OCI-LY7 (cell line): ENCODE results near the gene CLTCL1. TPM values are rescaled to one million over a fixed set of nuclear protein-coding genes. Genes with fewer than 3 reads are reported as not detected.

Experiments used
- BruUV-seq: library from RNA; stranded (reverse); fragments of 400-500 nt; replicated peaks from 2 replicates; lab custom pipeline; 2021; lab: Mats Ljungman, UMichigan
- CTCF ChIA-PET: fragments of 300-600 bp; sonication (Branson Sonifier 250); formaldehyde crosslinking; loops from one replicate; lab custom pipeline; 2022; ENCODE audit warnings: antibody characterized with exemption; ENCODE audit not compliant: unreplicated experiment; lab: Charles Lee
- POLR2A ChIA-PET: fragments of 300-600 bp; sonication (Branson Sonifier 250); formaldehyde crosslinking; loops from one replicate; lab custom pipeline; 2022; ENCODE audit warnings: antibody characterized with exemption; lab: Charles Lee
- DNase-seq: peaks from one replicate; pipeline ENCODE4 v3.0.0-alpha.2; 2015; ENCODE audit warnings: low spot score
- H2AFZ ChIP-seq: fragments of 200-600 bp; sonication (generic), shearing (Covaris generic); 2 replicates; pipeline ENCODE4 v1.6.1; 2014; ENCODE audit warnings: mild to moderate bottlenecking, antibody characterized with exemption, low read length, moderate library complexity
- H3K27ac ChIP-seq: fragments of 200-600 bp; sonication (generic); 2 replicates; pipeline ENCODE4 v1.5.1; 2014; ENCODE audit warnings: mixed run types, low read depth, mild to moderate bottlenecking, moderate library complexity, low read length, inconsistent platforms; ENCODE audit not compliant: poor library complexity, severe bottlenecking
- H3K36me3 ChIP-seq: fragments of 200-600 bp; sonication (generic); 2 replicates; pipeline ENCODE4 v1.6.1; 2014; ENCODE audit warnings: mild to moderate bottlenecking, antibody characterized with exemption, low read length, moderate library complexity, mixed read lengths; ENCODE audit not compliant: insufficient read depth
- H3K4me1 ChIP-seq: fragments of 200-600 bp; sonication (generic); 2 replicates; pipeline ENCODE4 v1.5.1; 2014; ENCODE audit warnings: mild to moderate bottlenecking, low read length; ENCODE audit not compliant: insufficient read depth, poor library complexity, severe bottlenecking
- H3K4me2 ChIP-seq: fragments of 200-600 bp; sonication (generic); 2 replicates; pipeline ENCODE4 v1.6.1; 2014; ENCODE audit warnings: mild to moderate bottlenecking, low read length
- H3K4me3 ChIP-seq: fragments of 200-600 bp; sonication (generic); 2 replicates; pipeline ENCODE4 v1.5.1; 2014; ENCODE audit warnings: mild to moderate bottlenecking, low read depth, low read length; ENCODE audit not compliant: poor library complexity, severe bottlenecking
- H3K79me2 ChIP-seq: fragments of 200-600 bp; sonication (generic); 2 replicates; pipeline ENCODE4 v1.6.1; 2016; ENCODE audit warnings: low read depth, mild to moderate bottlenecking, low read length, moderate library complexity, mixed read lengths; ENCODE audit not compliant: insufficient read depth
- H3K9me2 ChIP-seq: fragments of 200-600 bp; sonication (generic); 2 replicates; pipeline ENCODE4 v1.6.1; 2016; ENCODE audit warnings: mild to moderate bottlenecking, low read length, mixed read lengths; ENCODE audit not compliant: insufficient read depth
- H3K9me3 ChIP-seq: fragments of 200-600 bp; sonication (generic); 2 replicates; pipeline ENCODE4 v1.6.1; 2014; ENCODE audit warnings: mild to moderate bottlenecking, mixed run types, low read length, mixed read lengths
- H4K20me1 ChIP-seq: fragments of 200-600 bp; sonication (generic); 2 replicates; pipeline ENCODE4 v1.6.1; 2014; ENCODE audit warnings: mild to moderate bottlenecking, antibody characterized with exemption, low read length, moderate library complexity, mixed read lengths; ENCODE audit not compliant: insufficient read depth
- EZH2phosphoT487 ChIP-seq: fragments of 200-600 bp; sonication (generic); IDR thresholded peaks from 2 replicates; pipeline ENCODE4 v1.6.1; 2018; ENCODE audit warnings: low read depth, borderline replicate concordance, mild to moderate bottlenecking, mixed run types, antibody characterized with exemption, low read length, moderate library complexity, mixed read lengths
- intact Hi-C: fragments of 100-400 bp; cut with micrococcal nuclease; formaldehyde crosslinking; loops from one replicate; pipeline ENCODE4 v1.10.0; 2022; ENCODE audit not compliant: unreplicated experiment
- total RNA-seq, 2 experiments: library from RNA; depleted of rRNA in 1 of 2; stranded (reverse); fragments of >200 nt in 1 of 2; shearing (Covaris generic) in 1 of 2; gene quantifications; 2 replicates each; pipeline ENCODE4 v1.2.3, GENCODE V29; 2014 to 2022
- TF ChIP-seq, protein P1 (sequence below): fragments of 200-600 bp; sonication (generic); conservative IDR thresholded peaks from 2 replicates; pipeline ENCODE4 v1.5.1; 2014; ENCODE audit warnings: mild to moderate bottlenecking, antibody characterized with exemption, low read length, moderate library complexity, mixed read lengths

CLTCL1 gene
- total RNA-seq, 2 experiments from 2014 or later = 0.44 to 0.99 TPM

DNA sequence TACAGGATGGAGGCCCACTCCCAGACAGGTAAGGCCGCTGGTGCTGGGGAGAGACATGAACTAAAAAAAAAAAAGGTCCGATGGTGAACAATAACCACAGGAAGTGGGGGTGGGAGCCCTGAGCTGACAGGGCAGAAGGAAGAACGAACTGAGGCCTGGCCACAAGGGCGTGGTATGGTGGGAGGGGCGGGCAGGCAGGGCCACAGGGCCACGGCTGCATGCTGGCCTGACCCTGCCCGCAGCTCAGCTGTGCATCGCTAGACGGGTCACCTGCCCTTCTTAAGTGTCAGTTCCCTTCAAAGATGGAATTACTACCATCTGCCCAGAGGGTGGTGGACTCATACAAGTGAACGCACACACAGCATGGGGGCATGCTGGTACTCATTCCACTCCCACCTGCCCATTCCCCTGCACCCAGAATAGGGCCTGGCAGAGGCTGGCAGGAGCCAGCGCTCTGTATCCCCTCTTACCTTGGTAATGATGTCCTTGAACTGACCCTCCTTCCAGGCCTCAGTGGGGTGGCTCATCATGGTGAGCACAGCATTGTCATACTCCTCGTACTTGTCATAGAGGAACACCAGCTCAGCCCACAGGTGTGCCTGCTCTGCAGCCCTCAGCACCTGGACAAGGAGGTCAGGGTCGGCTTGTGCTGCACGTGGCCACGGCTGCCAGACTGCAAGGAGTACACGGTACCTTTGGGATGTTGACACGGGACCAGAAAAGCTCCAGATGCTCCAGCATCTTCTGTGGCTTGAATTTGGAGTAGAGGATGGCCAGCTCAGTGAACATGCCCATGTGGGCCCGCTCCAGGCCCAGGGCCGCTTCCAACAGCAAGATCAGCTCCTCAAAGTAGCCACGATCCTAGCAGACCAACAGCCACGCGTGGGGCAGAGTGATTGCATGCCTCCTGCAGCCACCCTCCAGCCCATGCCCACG is 95.5 kb downstream of the CLTCL1 start:
- H3K4me2 ChIP-seq = peak overlapping the region; percentile 36; the same call in 1 of the 2 replicates
- POLR2A ChIA-PET = interaction anchor here (1.0 kb wide), 1 partner anchor 17 kb away, joined by 3 read pairs; no protein-coding TSS in a partner anchor
- peak overlapping the region; percentile 50; the same call in 1 of the 2 replicates for H2AFZ ChIP-seq
- BruUV-seq = no TSS peak
- no peaks in the 10 kb centered on the region for H3K9me3 ChIP-seq
- H3K9me2 ChIP-seq = no peaks in the 10 kb centered on the region
- H3K27ac ChIP-seq = no peak overlapping the region
- intact Hi-C loops = no loop called here
- TF ChIP-seq, protein P1, sequence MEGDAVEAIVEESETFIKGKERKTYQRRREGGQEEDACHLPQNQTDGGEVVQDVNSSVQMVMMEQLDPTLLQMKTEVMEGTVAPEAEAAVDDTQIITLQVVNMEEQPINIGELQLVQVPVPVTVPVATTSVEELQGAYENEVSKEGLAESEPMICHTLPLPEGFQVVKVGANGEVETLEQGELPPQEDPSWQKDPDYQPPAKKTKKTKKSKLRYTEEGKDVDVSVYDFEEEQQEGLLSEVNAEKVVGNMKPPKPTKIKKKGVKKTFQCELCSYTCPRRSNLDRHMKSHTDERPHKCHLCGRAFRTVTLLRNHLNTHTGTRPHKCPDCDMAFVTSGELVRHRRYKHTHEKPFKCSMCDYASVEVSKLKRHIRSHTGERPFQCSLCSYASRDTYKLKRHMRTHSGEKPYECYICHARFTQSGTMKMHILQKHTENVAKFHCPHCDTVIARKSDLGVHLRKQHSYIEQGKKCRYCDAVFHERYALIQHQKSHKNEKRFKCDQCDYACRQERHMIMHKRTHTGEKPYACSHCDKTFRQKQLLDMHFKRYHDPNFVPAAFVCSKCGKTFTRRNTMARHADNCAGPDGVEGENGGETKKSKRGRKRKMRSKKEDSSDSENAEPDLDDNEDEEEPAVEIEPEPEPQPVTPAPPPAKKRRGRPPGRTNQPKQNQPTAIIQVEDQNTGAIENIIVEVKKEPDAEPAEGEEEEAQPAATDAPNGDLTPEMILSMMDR = no peak
- TF ChIP-seq EZH2phosphoT487 = no peak
- peak; percentile 51 for DNase-seq
- H3K36me3 ChIP-seq = no peaks in the 10 kb centered on the region
- H3K79me2 ChIP-seq = no peaks in the 10 kb centered on the region
- no peak overlapping the region for H3K4me3 ChIP-seq
- no peaks in the 10 kb centered on the region for H4K20me1 ChIP-seq
- peaks cover 9% of the 10 kb centered on the region for H3K4me1 ChIP-seq
- CTCF ChIA-PET = no interaction called here

DNA sequence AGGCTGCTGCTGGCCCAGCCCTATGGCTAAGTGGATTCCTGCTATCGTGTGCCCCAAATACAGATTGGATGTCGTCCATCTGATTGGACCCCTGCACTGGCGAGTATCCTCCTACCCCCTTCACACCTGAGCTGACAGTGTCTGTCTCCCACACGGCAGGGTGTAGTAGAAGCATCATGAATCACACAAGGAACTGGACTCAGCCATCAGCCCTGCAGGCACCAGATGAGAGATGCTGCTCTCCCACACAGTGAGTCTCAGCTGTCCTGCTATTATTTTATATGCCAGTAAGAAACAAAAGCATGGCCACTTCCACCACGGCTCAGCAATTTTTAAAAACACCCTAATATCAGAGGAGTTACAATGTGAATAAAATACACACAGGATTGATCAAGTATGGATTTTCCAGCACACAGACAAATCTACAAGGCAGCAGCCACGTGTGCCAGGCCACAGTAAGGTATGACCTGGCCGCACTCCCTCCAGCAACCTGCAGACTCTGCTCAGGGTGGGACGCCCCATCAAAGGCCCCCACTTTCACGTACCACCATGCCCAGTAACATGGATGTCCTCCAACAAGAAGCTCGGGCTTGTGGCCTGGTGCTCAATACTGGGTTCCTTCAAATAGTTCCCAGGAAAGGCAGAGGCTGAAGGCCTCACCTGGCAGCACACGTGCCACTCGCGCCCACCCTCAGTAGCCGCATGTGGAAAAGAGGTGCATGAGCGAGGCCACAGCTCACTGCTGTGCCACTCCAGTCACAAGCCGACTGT is 96.6 kb downstream of the CLTCL1 start:
- no peak for DNase-seq
- no peaks in the 10 kb centered on the region for H4K20me1 ChIP-seq
- H2AFZ ChIP-seq = peak overlapping the region; percentile 50; the same call in 1 of the 2 replicates
- H3K4me3 ChIP-seq = no peak overlapping the region
- H3K36me3 ChIP-seq = no peaks in the 10 kb centered on the region
- H3K4me2 ChIP-seq = peak overlapping the region; percentile 36; the same call in 1 of the 2 replicates
- POLR2A ChIA-PET = interaction anchor here (0.6 to 1.0 kb wide), 2 partner anchors 11 to 50 kb away, joined by 3 read pairs; no protein-coding TSS in a partner anchor
- H3K9me3 ChIP-seq = no peaks in the 10 kb centered on the region
- no TSS peak for BruUV-seq
- H3K9me2 ChIP-seq = no peaks in the 10 kb centered on the region
- no peak for TF ChIP-seq EZH2phosphoT487
- TF ChIP-seq, protein P1 = no peak
- no peaks in the 10 kb centered on the region for H3K79me2 ChIP-seq
- H3K27ac ChIP-seq = no peak overlapping the region
- peaks cover 9% of the 10 kb centered on the region for H3K4me1 ChIP-seq
- intact Hi-C loops = no loop called here
- CTCF ChIA-PET = no interaction called here
